Measurements from ENCODE around the gene RNF207.
"Not testable (repeated sequence)": the region's sequence is repeated elsewhere in the genome, so short reads cannot be mapped to it uniquely, and the experiment has no call there.

The RNF207 gene

DNA sequence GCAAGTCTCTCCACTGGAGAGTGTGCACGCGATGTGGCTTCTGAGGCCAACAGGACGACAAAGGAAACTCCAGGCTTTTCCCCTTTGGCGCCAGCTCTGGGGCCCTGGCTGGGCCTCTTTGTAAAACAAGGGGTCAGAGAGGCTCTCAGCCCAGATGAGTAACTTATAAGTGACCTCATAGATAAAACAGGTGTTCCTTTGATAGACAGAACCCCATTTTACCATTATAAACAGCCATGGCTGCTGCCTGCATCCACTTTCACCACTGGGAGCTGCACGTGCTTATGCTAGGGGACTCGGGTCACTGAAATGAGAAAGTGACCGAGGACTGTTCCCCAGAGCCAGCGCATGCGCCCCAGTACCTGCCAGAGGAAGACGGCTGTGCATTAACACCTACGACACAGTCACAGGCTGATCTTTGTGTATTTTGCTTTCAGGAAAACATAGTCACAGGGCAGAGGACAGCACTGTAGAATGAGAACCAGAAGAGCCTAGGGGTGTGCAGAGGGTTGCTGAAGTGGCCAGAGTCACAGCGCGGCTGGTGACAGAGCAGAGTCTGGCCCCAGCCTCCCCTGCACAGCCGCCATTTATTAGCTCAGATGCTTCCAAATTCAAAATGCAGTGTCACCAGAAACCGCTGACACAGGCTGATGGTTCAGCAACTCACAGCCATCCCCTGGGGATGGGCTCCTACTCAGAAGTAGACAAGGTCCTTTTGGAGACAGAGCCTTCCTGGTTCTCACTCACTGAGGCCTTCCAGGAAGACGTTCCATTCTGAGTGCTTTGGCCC lies 12.7 kb downstream of the RNF207 start:
- Histone ChIP-seq H3K9ac (ENCODE audit: low read length) (no peak overlapping the region), H3K4me3 (ENCODE audit: low read depth, low read length) (no peak overlapping the region), H3K9me3 (ENCODE audit: control insufficient read depth, insufficient read depth, low read depth, low read length) (no peaks in the 10 kb centered on the region), H3K27ac (ENCODE audit: low read depth, low read length) (no peak overlapping the region), H3K27me3 (ENCODE audit: control insufficient read depth, insufficient read depth, low read length) (0 out of 2 replicates have a peak, but pooled peaks cover under 1% of the 10 kb centered on the region), H3K4me1 (ENCODE audit: control insufficient read depth, insufficient read depth, low read length) (no peaks in the 10 kb centered on the region), H3K36me3 (ENCODE audit: control insufficient read depth, insufficient read depth, low read length) (peaks cover 25% of the 10 kb centered on the region)

DNA sequence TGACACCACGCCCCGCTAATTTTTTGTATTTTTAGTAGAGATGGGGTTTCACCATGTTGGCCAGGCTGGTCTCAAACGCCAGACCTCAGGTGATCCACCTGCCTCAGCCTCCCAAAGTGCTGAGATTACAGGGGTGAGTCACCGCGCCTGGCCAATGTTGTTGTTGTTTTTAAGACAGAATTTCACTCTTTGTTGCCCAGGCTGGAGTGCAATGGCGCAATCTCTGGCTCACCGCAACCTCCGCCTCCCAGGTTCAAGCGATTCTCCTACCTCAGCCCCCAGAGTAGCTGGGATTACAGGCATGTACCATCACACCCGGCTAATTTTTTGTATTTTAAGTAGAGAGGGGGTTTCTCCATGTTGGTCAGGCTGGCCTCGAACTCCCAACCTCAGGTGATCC lies 13.7 kb downstream of the RNF207 start:
- H3K4me1 ChIP-seq (ENCODE audit: control insufficient read depth, insufficient read depth, low read length); H3K9ac ChIP-seq (ENCODE audit: low read length); H3K27ac ChIP-seq (ENCODE audit: low read depth, low read length); H3K4me3 ChIP-seq (ENCODE audit: low read depth, low read length); H3K27me3 ChIP-seq (ENCODE audit: control insufficient read depth, insufficient read depth, low read length); H3K9me3 ChIP-seq (ENCODE audit: control insufficient read depth, insufficient read depth, low read depth, low read length): not testable (repeated sequence)
- H3K36me3 ChIP-seq (ENCODE audit: control insufficient read depth, insufficient read depth, low read length) = peaks cover 36% of the 10 kb centered on the region

DNA sequence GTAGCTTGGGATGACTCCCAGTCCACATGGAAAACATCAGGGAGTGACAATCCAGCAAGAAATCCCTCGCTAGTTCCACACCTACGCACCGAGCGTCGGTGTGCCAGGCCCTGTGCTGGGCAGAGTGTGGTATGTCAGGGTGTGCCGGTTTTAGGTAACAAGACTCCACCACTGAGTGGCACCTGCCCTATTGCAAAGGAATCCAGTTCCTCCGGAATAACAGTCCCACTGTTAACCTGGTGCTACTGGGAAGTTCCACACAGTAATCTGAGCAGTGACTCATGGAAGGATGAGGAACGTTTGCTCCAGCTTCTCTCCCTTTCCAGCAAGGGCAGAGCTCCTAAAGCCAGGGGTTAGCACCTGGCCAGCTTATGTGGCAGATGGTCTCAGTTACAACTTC lies 14.3 kb downstream of the RNF207 start:
- H3K9ac ChIP-seq (ENCODE audit: low read length) = no peak overlapping the region
- peaks cover 42% of the 10 kb centered on the region for H3K36me3 ChIP-seq (ENCODE audit: control insufficient read depth, insufficient read depth, low read length)
- no peak overlapping the region for H3K4me3 ChIP-seq (ENCODE audit: low read depth, low read length)
- no peaks in the 10 kb centered on the region for H3K27me3 ChIP-seq (ENCODE audit: control insufficient read depth, insufficient read depth, low read length)
- H3K9me3 ChIP-seq (ENCODE audit: control insufficient read depth, insufficient read depth, low read depth, low read length) = no peaks in the 10 kb centered on the region
- no peak overlapping the region for H3K27ac ChIP-seq (ENCODE audit: low read depth, low read length)
- no peaks in the 10 kb centered on the region for H3K4me1 ChIP-seq (ENCODE audit: control insufficient read depth, insufficient read depth, low read length)

DNA sequence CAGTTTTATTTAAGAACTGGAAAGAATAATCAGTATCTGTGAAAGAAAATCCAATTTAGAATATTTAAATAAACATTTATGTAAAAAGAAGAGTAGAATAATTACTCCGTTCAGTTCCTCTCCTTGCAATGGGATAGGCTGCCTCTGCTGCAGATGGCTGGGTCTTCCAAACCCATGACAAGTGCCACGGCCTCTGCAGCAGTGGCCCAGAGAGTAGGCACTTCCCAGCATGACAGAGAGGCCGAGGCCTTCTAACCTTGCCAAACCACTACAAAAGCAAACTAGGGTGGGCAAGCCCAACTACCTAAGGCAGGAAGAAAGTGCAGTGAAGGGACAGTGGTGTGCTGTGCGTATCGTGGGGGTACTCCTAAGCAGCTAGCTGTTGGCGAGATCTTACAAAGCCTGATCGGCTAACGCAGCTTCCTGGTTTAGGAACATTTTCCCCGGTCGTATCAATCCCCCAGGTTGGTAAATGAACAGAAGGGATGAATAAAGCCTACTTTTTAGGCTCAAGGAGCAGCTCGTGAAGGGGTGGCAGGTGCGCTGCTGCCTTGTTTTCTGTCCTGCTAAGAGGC lies 15.4 kb downstream of the RNF207 start:
- H3K27ac ChIP-seq (ENCODE audit: low read depth, low read length) = no peak overlapping the region
- no peak overlapping the region for H3K4me3 ChIP-seq (ENCODE audit: low read depth, low read length)
- no peaks in the 10 kb centered on the region for H3K4me1 ChIP-seq (ENCODE audit: control insufficient read depth, insufficient read depth, low read length)
- H3K27me3 ChIP-seq (ENCODE audit: control insufficient read depth, insufficient read depth, low read length) = no peaks in the 10 kb centered on the region
- H3K36me3 ChIP-seq (ENCODE audit: control insufficient read depth, insufficient read depth, low read length) = peaks cover 52% of the 10 kb centered on the region
- H3K9ac ChIP-seq (ENCODE audit: low read length) = no peak overlapping the region
- H3K9me3 ChIP-seq (ENCODE audit: control insufficient read depth, insufficient read depth, low read depth, low read length) = no peaks in the 10 kb centered on the region

DNA sequence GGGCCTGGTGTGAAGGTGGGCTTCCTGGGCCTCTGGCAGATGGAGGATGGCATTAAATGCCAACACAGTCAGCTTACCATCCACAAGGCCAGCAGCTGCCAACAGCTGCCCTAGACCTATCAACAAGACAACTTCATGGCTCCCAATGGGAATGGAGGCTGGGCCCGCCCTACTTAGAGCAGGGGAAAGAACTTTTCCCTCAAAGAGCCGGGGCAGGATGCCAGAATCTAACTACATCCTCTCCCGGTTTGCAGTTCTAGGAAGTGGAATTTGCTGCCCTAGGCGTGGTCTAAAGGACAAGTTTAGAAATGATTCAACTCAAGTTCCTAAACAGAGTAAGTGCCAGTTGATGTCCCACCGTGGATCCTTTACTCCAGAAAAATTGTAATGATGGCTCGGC lies 16.7 kb downstream of the RNF207 start:
- H3K36me3 ChIP-seq (ENCODE audit: control insufficient read depth, insufficient read depth, low read length) = peaks cover 63% of the 10 kb centered on the region

DNA sequence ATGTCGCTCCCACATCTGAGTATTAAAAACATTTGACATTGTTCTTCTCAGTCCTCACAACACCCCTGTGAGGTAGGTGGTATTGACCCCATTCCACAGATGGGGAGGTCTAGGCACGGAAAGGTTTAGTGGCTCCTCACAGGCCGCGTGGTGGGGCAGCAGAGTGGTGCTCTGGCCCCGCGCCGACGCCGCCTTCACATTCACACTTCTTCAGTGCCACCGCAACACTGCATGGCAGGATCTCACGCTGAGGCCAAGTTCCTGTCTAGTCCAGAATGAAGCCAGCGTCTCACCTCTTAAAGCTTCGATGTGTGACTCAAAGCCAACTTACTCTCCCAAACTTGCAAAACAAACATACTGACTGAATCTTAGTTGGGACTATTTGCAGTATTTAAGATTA lies 17.7 kb downstream of the RNF207 start:
- Histone ChIP-seq H3K27me3 (ENCODE audit: control insufficient read depth, insufficient read depth, low read length) (no peaks in the 10 kb centered on the region), H3K4me1 (ENCODE audit: control insufficient read depth, insufficient read depth, low read length) (no peaks in the 10 kb centered on the region), H3K36me3 (ENCODE audit: control insufficient read depth, insufficient read depth, low read length) (peaks cover 71% of the 10 kb centered on the region), H3K9ac (ENCODE audit: low read length) (no peak overlapping the region), H3K4me3 (ENCODE audit: low read depth, low read length) (no peak overlapping the region), H3K9me3 (ENCODE audit: control insufficient read depth, insufficient read depth, low read depth, low read length) (no peaks in the 10 kb centered on the region), H3K27ac (ENCODE audit: low read depth, low read length) (no peak overlapping the region)

More for the DNA sequence above, 16.7 kb downstream of the RNF207 start:
- Histone ChIP-seq H3K9ac (ENCODE audit: low read length) (no peak overlapping the region), H3K9me3 (ENCODE audit: control insufficient read depth, insufficient read depth, low read depth, low read length) (no peaks in the 10 kb centered on the region), H3K27ac (ENCODE audit: low read depth, low read length) (no peak overlapping the region), H3K4me1 (ENCODE audit: control insufficient read depth, insufficient read depth, low read length) (no peaks in the 10 kb centered on the region), H3K27me3 (ENCODE audit: control insufficient read depth, insufficient read depth, low read length) (no peaks in the 10 kb centered on the region), H3K4me3 (ENCODE audit: low read depth, low read length) (no peak overlapping the region)

DNA sequence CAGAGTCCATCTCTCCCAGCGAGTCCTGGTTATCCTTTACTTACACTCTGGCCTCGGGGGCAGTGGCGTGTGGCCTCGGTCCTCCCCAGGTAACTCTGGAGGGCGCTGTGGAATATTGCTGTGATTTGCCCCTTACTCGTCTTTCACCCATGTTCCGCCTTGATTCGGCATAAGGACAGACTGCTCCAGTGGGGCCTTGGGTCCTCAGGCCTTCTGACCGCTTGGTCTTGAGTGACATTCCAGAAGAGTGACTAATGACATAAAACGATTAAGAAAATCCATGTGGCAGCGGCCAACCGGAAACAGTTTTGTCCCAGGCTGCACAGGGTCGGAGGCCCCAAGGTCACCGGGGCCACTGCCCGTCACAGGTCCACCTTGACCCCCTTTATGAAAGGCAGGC lies 18.8 kb downstream of the RNF207 start:
- no peaks in the 10 kb centered on the region for H3K9me3 ChIP-seq (ENCODE audit: control insufficient read depth, insufficient read depth, low read depth, low read length)
- H3K4me1 ChIP-seq (ENCODE audit: control insufficient read depth, insufficient read depth, low read length) = no peaks in the 10 kb centered on the region
- no peaks in the 10 kb centered on the region for H3K27me3 ChIP-seq (ENCODE audit: control insufficient read depth, insufficient read depth, low read length)
- H3K9ac ChIP-seq (ENCODE audit: low read length) = no peak overlapping the region
- H3K36me3 ChIP-seq (ENCODE audit: control insufficient read depth, insufficient read depth, low read length) = peaks cover 80% of the 10 kb centered on the region
- H3K4me3 ChIP-seq (ENCODE audit: low read depth, low read length) = no peak overlapping the region
- H3K27ac ChIP-seq (ENCODE audit: low read depth, low read length) = no peak overlapping the region

DNA sequence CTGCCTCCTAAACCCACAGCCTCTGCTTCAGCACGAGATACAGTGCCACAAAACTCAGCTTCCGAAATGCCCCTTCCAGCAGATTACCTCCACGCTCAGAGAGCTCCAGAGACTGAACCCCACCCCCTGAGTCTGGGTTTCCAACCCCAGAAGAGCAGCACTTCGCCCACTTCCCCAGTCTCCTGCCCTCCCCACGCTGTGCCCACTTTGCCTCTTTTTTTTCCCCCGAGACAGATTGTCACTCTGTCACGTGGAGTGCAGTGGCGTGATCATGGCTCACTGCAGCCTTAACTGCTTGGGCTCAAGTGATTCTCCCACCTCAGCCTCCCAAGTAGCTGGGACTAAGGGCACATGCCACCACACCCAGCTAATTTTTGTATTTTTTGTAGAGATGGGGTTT lies 19.7 kb downstream of the RNF207 start:
- Histone ChIP-seq H3K27ac (ENCODE audit: low read depth, low read length) (no peak overlapping the region), H3K4me3 (ENCODE audit: low read depth, low read length) (no peak overlapping the region), H3K36me3 (ENCODE audit: control insufficient read depth, insufficient read depth, low read length) (peaks cover 82% of the 10 kb centered on the region), H3K9me3 (ENCODE audit: control insufficient read depth, insufficient read depth, low read depth, low read length) (no peaks in the 10 kb centered on the region), H3K4me1 (ENCODE audit: control insufficient read depth, insufficient read depth, low read length) (no peaks in the 10 kb centered on the region), H3K27me3 (ENCODE audit: control insufficient read depth, insufficient read depth, low read length) (no peaks in the 10 kb centered on the region), H3K9ac (ENCODE audit: low read length) (peak overlapping the region; percentile 3)

DNA sequence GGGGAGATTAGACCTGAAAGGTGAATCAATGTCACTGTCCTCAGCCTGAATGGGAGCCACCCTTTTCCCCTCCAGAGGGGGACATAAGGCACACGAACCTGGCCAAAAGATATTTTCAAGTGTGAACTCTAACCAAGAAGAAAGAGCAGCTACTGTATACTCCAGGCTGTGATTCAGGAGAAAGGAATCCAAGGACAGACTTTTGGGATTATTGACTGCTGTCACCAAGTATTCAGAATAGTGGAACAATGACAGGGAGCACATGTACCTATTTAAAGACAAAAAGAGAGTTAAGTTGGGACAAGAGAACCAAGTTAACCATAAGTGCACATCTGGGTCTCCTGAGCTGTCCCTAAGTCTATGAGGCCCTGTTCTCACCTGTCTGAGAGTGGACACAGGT lies 27.5 kb downstream of the RNF207 start:
- no peak overlapping the region for H3K4me3 ChIP-seq (ENCODE audit: low read depth, low read length)
- H3K9me3 ChIP-seq (ENCODE audit: control insufficient read depth, insufficient read depth, low read depth, low read length) = no peaks in the 10 kb centered on the region
- no peaks in the 10 kb centered on the region for H3K27me3 ChIP-seq (ENCODE audit: control insufficient read depth, insufficient read depth, low read length)
- H3K9ac ChIP-seq (ENCODE audit: low read length) = no peak overlapping the region
- no peak overlapping the region for H3K27ac ChIP-seq (ENCODE audit: low read depth, low read length)
- peaks cover 53% of the 10 kb centered on the region for H3K36me3 ChIP-seq (ENCODE audit: control insufficient read depth, insufficient read depth, low read length)
- peaks cover 14% of the 10 kb centered on the region for H3K4me1 ChIP-seq (ENCODE audit: control insufficient read depth, insufficient read depth, low read length)

DNA sequence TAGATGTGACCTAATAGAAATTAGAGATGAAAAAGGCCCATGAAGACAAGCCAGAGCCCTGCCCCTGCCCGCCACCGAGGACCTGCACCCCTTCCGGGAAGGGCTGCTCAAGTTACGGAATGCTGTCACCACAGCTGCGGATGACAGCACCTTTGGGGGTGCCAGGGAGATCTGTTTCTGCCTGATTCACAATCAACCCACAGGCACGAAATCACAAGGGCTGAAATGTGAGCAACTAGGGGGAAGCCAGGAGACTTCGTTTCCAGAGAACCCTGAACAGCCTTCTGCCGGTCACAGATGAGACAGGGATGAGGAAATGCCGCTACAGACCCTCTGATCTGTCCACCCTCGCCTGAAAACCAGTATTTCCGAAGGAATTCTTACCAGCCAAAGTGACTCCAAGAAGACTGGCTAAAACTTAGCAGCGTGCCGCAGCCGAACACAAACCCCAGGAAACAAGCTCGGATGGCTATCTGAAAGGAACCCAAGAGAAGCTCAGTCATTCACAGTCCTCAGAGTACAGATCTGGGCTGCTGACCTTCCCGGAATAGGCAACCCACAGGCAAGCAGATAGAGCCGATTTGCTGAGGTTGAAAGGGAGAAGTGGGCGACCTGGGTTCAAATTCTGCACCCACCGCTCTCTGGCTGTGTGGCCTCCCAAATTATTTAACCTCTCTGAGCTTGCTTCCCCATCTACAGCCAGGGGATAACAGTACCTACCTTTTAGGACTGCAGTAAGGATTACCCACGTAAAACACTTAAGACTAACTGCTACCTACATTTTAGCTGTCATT lies 28.8 kb downstream of the RNF207 start:
- Histone ChIP-seq H3K4me1 (ENCODE audit: control insufficient read depth, insufficient read depth, low read length) (peaks cover 21% of the 10 kb centered on the region), H3K27ac (ENCODE audit: low read depth, low read length) (no peak overlapping the region; the same call in 1 of the 2 replicates)

DNA sequence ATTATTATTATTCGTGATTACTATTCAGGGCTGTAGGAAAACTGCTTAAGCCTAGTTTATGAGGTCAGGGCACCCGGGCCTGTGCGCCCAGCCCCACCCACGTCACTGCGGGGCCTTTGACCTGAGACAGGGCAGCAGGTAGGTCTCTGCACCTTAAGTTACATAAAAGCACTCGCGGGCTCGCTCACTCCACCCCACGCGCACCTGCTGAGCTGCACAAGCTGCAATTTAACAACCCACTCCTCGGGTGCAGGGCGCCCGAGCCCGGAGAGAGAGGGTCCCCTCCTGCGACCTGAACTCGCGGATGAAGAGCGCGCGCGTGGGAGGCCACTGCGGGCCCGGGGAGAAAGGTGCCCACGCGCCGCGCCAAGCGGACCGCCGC lies 29.4 kb downstream of the RNF207 start:
- Histone ChIP-seq H3K36me3 (ENCODE audit: control insufficient read depth, insufficient read depth, low read length) (peaks cover 35% of the 10 kb centered on the region), H3K4me3 (ENCODE audit: low read depth, low read length) (peak overlapping the region; percentile 75), H3K27ac (ENCODE audit: low read depth, low read length) (no peak overlapping the region; the same call in 1 of the 2 replicates), H3K27me3 (ENCODE audit: control insufficient read depth, insufficient read depth, low read length) (peaks cover 5% of the 10 kb centered on the region), H3K4me1 (ENCODE audit: control insufficient read depth, insufficient read depth, low read length) (peaks cover 27% of the 10 kb centered on the region), H3K9ac (ENCODE audit: low read length) (peak overlapping the region; percentile 98), H3K9me3 (ENCODE audit: control insufficient read depth, insufficient read depth, low read depth, low read length) (no peaks in the 10 kb centered on the region)

More for the DNA sequence above, 28.8 kb downstream of the RNF207 start:
- Histone ChIP-seq H3K27me3 (ENCODE audit: control insufficient read depth, insufficient read depth, low read length) (no peaks in the 10 kb centered on the region), H3K36me3 (ENCODE audit: control insufficient read depth, insufficient read depth, low read length) (peaks cover 41% of the 10 kb centered on the region), H3K4me3 (ENCODE audit: low read depth, low read length) (peak overlapping the region; percentile 75), H3K9ac (ENCODE audit: low read length) (peak overlapping the region; percentile 98), H3K9me3 (ENCODE audit: control insufficient read depth, insufficient read depth, low read depth, low read length) (no peaks in the 10 kb centered on the region)

All from HUES6 (cell line).